GM12892 (cell line): ENCODE measurements around the gene LIPG.

Source experiments
- POLR2A ChIP-seq: IDR thresholded peaks from 2 replicates; pipeline ENCODE4 v1.6.1; 2011; ENCODE audit warnings: low read depth, low read length, control low read depth
- POLR2AphosphoS5 ChIP-seq: IDR thresholded peaks from 2 replicates; pipeline ENCODE4 v1.6.1; 2011; ENCODE audit warnings: low read depth, low read length, control low read depth
- TAF1 ChIP-seq: IDR thresholded peaks from 2 replicates; pipeline ENCODE4 v1.6.1; 2011; ENCODE audit warnings: low read depth, mild to moderate bottlenecking, control low read depth, low read length, borderline replicate concordance

DNA sequence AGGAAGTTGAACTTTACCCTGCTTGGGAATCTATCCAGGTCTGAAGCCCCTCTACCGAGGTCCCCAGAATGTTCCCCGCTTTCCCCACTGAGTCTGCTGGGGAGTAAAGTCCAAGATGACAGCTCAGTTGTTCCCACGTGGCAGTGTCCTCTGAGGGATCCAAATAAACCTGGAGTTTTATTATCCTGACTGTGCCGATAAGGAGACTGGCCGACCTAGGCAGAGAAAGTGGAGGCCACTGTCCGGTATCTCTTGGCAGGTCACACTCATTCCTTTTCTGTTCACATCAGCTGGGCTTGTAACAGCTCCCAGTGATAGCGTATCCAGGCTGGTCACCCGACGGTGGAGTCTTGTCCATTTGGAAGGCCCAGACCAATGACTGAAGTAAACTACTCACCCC is 47.3 kb upstream of the LIPG start:
- TF ChIP-seq POLR2A = no peak
- no peak for TF ChIP-seq TAF1
- no peak for TF ChIP-seq POLR2AphosphoS5
